RPMI8226 (cell line): Measurements from ENCODE around the gene ARHGAP8.
"Not testable (repeated sequence)": the region's sequence is repeated elsewhere in the genome, so short reads cannot be mapped to it uniquely, and the experiment has no call there.

Source experiments
- DNase-seq: peaks from one replicate; pipeline ENCODE4 v3.0.0-alpha.2; 2015

Gene ARHGAP8

DNA sequence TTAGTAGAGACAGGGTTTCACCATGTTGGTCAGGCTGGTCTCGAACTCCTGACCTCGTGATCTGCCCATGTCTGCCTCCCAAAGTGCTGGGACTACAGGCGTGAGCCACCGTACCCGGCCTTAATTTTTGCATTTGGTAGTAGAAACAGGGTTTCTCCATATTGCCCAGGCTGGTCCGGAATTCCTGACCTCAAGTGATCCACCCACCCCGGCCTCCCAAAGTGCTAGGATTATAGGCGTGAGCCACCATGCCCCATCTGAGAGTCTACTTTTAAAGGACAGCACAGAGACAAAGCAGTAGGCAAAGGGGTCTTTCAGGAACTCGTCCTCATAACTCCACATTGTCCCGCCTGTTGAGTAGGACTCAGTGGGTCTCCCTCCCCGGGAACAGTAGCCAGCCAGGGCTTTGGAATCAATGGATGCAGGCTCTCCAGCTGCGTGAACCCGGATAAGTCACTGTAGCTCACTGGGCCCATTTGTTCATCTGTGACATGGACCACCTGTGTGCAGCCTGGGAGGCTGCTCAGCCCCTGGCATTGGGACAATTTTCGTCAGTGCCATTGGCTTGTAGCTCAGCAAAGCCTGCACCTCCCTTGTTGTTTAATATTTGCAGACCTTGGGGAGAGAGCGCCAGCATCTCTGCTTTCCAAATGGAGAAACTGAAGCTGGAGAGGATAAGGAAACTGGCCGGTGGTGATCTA, 86.1 kb downstream of the ARHGAP8 start:
- DNase-seq, result no peak

DNA sequence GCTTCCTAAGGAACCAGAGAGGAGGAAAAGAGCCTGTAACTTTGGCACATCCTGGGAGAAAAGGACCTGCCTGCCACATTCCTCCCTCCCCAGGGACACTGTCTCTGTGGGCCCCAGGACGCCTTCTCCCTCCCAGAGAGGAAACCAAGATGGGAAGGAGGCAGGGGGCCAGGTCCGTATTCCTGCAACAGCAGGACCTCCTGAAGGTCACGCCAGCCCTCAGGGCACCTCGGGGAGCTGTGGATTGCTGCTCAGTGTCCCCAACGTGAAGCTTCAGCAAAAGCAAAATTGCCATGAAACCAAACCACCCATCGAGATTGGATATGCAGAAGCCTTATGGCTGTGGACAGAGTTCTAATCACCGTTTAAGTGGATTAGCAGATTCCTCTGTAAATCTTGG, 86.7 kb downstream of the ARHGAP8 start:
- no peak for DNase-seq

DNA sequence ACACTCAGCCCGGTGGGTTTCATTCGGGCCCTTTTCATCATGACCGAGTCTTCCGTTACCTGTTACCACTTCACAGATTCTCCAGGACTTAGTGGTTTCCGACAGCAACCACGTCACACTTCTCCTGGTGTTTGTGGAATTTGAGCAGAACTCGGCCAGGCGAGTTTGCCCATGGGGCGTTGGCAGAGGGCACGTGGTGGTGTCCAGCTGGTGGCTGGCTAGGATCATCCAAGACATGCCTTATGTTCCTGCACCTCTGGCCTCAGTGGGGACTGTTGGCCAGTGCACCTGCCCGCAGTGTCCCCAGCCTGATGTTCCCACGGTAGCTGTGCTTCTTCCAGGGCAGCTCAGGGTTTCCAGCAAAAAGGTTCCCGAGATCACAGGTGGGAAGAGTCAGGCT, 87.3 kb downstream of the ARHGAP8 start:
- DNase-seq, result no peak

DNA sequence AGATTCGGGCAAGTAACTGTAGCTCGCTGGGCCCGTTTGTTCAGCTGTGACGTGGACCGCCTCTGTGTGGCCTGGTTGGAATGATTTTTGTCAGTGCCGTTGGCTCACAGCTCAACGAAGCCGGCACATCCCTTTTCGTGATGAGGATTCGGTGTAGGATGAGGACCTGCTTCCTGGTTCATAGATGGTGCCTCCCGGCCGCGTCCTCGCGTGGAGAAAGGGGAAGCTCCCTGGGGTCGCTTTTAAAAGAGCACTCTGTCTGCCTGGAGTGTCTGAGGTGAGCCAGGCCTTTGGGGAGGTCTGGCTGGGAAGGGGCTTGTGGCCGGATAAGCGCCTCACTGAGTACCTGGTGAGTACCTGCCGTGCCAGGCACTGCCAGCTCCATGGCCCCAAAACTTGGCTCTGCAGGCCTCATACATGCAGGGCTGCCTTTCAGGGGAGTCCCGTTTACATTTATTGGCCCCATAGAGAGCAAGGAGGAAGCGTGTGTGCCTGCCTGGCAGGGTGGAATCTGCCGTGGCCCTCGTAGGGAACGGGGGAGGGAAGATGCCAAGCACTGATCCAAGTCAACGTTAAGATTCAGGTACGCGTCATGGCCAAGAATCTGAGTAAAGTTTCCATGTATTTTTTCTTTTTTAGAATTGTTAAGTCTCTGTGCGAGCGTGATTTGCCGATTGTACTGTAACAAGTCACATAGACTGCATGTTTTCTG, 88.4 kb downstream of the ARHGAP8 start:
- DNase-seq, result no peak

DNA sequence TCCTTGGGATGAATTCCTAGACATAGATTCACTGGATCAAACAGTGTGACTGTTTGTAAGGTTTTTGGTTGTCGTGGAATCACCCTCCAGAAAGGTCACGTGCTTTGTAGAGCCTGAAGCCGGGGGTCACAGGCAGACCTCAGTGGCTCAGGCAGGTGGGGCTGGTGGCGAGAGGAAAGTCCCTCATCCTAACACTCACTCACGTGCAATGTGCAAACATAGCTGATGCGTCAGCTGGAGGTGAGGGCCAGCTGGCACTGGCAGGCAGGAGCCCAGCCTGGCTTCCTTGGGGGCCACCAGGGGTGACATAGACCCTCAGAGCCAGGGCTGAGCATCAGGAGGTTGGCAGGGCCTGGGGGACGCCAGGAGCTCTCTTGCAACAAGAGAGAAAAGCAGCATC, 90.0 kb downstream of the ARHGAP8 start:
- no peak for DNase-seq

DNA sequence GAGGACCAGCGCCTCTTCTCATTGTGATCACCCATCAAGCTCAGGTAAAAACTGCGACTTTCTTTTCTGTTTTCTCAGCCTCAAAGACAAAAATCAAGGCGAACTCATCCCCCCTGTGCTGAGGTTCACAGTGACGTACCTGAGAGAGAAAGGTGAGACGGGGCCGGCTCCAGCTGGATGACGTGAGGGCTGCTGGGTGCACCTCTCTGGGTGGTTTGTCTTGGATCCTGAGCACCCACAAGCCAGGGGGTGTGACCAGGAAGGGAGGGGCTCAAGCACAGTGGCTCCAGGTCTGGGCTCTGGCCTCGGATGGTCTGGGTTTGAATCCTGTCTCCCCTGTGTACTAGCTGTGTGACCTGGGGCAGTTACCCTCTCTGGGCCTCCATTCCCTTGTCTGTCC, 92.8 kb downstream of the ARHGAP8 start:
- no peak for DNase-seq

DNA sequence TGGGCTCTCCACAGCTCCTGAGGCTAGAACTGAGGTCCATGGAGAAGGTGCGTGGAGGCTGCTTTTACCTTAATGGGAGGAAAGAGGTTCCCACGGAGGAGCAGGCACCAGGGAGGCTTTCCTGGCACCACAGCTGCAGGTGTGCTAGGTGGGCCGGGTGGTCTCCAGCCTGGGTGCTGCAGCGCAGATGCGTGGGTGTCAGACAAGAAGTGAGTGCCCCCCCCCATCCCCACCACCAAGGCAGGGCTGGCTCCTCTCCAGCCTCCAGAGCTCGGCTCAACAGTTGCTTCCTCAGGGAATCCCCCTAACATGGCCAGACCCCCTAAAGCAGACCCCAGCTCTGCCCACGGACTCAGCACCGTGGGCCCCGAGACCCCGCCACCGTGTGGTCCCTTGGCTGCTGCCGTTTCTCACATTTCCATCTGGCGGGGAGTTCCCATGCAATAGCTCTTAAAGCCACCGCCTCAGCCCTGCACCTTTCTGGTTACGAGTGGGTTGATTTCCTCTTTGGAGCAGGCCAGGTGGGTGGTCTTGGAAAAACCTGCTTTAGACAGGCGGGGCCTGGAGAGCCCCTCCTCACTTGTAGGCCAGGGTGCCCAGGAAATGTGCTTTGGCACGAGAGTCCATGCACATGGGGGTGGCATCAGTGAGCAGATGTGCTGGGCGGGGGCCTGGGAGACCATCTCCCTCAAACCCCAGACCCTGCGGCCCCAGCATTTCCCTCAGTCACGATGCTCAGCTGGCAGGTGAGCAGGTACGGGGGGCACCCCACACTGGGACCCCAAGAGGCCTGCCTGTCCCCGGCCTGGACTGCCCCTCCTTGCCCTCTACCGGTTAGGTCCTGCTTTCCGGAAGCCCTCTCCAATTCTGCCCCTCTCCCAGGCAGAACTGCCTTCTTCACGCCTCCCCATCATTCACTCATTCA, 93.7 kb downstream of the ARHGAP8 start:
- DNase-seq, result no peak

DNA sequence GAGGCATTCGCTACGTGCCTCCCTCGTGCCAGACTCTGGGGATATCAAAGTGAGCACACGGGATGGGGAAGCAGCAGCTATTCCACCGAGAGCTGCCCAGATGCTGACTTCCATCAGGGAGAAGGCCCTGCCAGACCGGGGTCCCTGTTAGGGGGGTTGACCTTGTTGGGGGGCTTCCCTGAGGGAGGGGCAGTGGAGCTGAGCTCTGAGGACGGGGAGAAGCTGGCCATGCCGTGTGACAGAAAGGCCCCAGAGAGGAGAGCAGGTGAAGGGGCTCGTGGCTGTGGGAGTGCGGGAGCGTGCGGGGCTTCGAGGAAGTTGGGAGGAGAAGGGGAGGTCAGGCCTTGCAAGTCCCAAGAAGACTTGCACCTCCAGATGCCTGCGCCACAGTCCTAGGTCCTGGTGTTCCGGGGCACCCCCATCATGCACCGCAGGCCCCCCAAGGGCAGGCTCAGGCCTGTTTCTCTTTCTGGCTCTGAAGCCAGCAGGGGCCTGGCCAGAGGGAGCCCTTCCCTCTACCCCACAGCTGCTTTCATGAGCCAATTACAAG, 94.4 kb downstream of the ARHGAP8 start:
- no peak for DNase-seq

DNA sequence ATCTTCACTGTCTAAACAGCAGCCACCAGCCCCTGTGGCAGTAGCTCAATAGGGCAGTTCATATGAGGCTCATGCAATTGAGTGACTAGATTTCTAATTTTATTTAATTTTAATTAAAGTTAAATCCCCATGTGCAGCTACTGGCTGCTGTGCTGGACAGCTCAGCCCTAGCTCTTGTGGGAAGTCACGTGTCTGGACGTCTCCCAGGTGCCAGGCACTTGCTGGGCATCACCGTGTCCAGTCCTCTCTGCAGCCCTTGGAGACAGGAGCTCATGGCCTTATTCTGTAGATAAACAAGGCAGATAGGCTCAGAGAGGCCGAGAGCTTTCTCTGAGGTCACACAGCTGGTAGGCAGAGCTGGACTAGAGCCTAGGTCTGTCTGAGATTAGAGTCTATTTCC, 95.0 kb downstream of the ARHGAP8 start:
- DNase-seq, result no peak

DNA sequence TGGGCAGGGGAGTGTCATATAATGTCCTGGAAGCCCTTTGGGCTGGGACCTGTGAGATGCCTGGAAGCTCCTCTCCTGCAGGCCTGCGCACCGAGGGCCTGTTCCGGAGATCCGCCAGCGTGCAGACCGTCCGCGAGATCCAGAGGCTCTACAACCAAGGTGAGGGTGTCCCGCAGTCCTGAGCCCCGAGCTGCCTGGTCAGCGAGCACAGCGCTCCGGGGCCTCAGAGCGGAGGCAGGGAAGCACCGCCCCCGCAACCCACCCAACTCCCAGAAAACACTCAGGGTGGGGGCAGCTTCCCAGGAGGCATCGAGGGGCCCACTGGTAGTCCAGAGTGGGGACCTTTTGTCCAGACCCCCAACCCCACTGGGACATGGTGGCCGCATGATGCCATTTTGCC, 95.5 kb downstream of the ARHGAP8 start:
- DNase-seq, result no peak

DNA sequence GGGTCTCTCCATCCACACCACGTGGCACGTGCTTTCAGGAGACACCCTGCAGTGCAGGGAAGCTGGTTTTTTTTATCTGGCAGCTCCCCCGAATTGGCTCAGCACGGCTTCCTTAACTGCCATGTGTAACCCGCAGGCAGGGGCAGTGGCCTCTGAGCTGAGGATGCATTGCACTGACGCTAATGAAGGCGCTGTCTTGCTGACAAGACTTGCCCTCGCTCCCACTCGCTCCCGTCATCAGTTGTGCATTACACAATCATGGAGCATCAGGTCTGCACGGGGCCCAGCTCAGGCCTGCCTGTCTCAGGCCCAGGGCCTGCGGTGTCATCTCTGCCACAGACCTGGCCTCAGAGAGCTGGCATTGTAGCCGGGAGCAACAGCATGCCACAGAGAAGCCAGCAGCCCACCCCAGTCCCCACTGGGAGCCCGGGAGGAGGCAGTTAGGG, 95.9 kb downstream of the ARHGAP8 start:
- DNase-seq, result no peak

DNA sequence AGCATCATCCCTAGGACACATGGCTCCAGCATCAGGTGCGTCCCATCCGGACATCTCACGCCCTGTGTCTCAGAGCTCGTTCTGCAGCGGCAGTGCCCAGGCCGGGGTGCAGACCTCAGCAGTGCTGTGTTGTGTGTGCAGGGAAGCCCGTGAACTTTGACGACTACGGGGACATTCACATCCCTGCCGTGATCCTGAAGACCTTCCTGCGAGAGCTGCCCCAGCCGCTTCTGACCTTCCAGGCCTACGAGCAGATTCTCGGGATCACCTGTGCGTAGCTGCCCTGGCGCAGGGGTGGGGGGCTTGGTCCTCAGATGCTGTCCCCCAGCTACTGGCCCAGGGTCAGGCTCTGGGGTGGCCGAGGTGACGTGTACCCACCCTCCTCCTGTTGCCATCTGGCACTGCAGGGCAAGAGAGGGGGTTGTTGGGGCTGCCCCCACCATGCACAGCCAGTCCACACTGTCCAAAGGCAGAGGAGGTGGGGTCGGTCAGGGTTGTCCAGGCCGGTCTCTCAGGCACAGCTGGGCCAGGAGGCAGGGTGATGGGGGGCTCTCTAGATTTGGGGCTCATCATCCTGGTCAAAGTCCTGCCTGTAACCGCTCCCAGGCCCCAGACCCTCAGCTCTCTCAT, 96.5 kb downstream of the ARHGAP8 start:
- no peak for DNase-seq

DNA sequence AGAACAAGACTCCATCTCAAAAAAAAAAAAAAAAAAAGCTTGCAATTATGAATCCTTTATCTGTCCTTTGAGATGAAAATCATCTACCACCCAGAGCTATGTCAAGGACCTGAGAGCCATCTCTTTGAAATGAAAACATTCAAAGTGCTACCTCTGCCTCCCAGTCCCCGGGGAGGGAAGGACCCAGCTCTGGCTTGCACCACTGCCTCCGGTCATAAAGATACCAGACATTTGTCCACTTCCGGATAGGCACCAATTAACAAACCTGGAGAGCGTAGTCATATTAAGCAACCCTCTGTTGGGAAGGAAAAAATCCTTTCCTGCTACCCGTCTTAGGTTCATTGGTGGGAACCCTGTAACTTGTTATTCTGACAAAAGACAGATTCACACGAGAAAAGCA, 98.6 kb downstream of the ARHGAP8 start:
- DNase-seq, result no peak

DNA sequence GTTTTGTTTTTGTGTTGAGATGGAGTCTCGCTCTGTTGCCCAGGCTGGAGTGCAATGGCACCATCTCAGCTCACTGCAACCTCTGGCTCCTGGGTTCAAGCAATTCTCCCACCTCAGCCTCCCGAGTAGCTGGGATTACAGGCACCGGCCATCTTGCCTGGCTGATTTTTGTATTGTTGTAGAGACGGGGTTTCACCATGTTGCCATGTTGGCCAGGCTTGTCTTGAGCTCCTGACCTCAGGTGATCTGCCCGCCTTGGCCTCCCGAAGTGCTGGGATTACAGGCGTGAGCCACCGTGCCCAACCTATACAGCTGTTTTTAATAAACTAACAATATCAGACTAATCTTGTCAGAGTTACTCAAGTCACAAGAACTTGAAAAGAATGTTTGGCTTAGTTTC, 102.3 kb downstream of the ARHGAP8 start:
- not testable (repeated sequence) for DNase-seq

DNA sequence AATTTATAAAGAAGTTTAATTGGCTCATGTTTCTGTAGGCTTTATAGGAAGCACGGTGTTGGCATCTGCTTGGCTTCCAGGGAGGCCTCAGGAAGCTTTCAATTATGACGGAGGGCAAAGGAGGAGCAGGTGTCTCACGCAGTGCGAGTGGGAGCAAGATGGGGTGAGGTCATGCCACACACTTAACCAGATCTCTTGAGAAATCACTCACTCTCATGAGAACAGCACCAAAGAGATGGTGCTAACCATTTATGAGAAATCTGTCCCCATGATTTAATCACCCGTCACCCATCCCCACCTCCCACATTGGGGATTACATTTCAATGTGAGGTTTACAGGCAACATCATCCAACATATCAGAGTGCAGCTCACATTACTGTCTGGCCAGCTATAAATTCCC, 103.5 kb downstream of the ARHGAP8 start:
- no peak for DNase-seq

DNA sequence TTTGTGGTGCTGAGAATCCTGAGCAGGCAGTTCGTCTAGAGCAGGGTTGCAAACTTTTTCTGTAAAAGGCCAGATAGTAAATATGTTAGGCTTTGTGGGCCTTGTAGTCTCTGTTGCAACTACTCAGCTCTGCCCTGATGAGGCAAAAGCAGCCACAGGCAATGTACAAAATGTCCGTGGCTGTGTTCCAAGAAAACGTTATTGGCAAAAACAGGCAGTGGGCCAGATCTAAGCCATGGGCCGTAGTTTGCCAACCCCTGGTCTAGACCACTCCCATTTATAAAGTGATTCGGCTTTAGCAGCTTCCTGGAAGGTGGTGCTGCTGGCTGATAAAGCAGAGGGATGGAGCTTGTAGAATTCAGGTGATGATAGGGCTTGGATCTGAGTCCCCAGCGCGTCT, 106.4 kb downstream of the ARHGAP8 start:
- DNase-seq, result not testable (repeated sequence)

DNA sequence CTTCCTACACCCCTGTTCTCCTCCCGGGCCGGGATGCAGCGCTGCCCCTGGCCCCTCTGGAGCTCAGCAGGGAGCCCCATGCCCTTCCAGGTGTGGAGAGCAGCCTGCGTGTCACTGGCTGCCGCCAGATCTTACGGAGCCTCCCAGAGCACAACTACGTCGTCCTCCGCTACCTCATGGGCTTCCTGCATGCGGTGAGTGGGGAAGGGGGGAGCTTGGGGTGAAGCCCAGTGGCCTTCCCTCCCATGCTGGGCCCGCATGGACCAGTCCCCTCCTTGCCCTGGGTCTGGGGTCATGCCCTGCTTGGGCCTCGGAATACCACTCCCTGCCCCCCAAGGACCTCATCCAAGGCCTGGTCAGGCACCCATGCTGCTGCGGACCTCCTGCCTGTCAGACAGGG, 107.3 kb downstream of the ARHGAP8 start:
- DNase-seq, result no peak

DNA sequence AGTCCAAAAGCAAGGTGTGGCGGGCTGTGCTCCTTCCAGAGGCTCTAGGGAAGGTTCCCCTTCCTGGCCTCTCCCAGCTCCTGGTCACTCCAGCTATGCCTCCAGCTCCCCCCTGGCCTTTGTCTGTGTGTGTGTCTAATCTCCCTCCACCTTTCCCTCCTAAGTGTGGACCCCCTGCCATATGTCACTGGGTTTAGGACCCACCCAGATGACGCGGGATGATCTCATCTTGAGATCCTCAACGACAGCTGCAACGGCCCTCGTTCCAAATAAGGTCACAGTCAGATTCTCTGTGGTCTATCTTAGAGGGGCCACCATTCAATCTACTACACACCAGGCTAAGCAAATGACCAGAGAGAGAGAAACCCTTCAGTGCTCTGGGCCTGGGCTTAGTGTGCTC, 107.9 kb downstream of the ARHGAP8 start:
- DNase-seq, result no peak

DNA sequence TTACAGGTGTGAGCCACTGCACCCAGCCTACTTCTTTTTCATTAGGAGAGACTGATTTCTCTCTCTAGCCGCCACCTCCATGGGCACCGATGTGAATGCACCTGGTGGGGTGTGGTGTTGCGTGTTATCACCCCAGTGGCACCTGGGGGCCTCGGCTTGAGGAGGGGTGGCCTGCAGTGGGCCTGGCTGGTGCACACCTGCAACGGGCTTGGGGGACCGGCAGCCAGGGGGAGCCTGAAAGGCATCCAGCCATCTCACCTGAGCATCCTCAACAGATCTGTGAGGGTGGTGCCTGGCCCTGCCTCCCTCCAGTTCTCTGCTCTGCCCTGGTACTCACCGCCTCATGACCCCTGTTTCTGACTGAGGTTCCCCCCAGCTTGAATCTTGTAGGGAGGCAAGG, 108.9 kb downstream of the ARHGAP8 start:
- no peak for DNase-seq

DNA sequence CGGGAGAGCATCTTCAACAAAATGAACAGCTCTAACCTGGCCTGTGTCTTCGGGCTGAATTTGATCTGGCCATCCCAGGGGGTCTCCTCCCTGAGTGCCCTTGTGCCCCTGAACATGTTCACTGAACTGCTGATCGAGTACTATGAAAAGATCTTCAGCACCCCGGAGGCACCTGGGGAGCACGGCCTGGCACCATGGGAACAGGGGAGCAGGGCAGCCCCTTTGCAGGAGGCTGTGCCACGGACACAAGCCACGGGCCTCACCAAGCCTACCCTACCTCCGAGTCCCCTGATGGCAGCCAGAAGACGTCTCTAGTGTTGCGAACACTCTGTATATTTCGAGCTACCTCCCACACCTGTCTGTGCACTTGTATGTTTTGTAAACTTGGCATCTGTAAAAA, 109.9 kb downstream of the ARHGAP8 start:
- no peak for DNase-seq

DNA sequence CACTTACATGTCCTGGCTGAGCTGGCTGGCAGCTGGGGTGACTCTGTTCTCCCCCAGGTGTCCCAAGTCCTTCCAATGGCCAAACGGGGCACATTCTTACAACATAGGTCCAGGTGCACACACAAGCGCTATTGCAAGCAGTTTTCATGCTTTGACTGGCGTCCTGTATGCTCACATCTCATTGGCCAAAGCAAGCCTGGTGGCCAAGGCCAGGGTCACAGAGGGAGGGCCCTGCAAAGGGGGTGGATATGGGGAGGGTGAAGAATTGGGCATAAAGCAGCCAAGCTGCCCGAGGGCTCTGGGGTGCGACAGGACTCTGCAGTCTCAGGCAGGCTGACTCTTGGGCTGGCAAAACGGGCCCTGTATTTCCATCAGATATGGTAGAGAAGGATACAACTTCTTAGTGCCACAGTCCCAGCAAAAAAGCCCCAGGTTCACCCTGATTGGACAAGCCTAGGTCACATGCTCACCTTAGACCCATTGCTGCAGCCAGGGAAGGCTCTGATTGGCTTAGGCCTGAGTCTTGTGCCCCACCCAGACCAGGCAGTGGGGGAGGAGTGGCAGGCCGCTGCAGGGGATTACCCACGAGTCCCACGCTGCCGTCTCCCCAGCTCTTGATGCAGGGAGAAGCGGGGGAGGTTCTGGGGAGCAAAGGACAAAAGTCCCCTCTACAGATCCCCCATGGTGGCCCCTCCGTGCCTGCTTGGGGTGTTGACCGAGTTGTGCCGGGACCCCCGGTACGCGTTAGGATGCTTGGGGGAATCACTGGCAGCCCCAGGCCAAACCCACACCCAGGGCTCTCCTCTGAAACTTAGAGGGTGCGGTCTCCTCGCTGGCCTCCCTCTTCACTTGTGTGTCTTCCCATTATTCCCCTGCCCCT, 110.8 kb downstream of the ARHGAP8 start:
- DNase-seq, result peak; percentile 87
